ENCODE results near the gene RBM20.
"Not testable (repeated sequence)": the region's sequence is repeated elsewhere in the genome, so short reads cannot be mapped to it uniquely, and the experiment has no call there.

The RBM20 gene

GRCh38 chr10:110643653-110644597 is at the start of gene RBM20:
Gene RBM20, plus strand, starts transcription at chr10:110644336. Its CDS starts 119 bp downstream, at chr10:110644455.
- DNase-seq = peak; percentile 33 to 64

GRCh38 chr10:110597476-110597875 is 46.7 kb upstream of the RBM20 start:
- no peak for DNase-seq

- peak; percentile 22 to 66 for DNase-seq
Observed at GRCh38 chr10:110600487-110601101, 43.5 kb upstream of the RBM20 start.

- no peak for DNase-seq
Observed at GRCh38 chr10:110601581-110601980, 42.6 kb upstream of the RBM20 start.

- no peak for DNase-seq
Observed at GRCh38 chr10:110608087-110608486, 36.0 kb upstream of the RBM20 start.

GRCh38 chr10:110609605-110610004 is 34.5 kb upstream of the RBM20 start:
- DNase-seq = peak; percentile 62 to 66

GRCh38 chr10:110610308-110610774 is 33.8 kb upstream of the RBM20 start:
- DNase-seq = peak; percentile 48 to 54

GRCh38 chr10:110610781-110611180 is 33.4 kb upstream of the RBM20 start:
- not testable (repeated sequence) for DNase-seq

GRCh38 chr10:110612087-110612486 is 32.0 kb upstream of the RBM20 start:
- DNase-seq = no peak

- no peak for DNase-seq
Observed at GRCh38 chr10:110612629-110613028, 31.5 kb upstream of the RBM20 start.

GRCh38 chr10:110613341-110613995 is 30.7 kb upstream of the RBM20 start:
- DNase-seq = no peak

GRCh38 chr10:110613996-110614495 is 30.1 kb upstream of the RBM20 start:
- DNase-seq = no peak

GRCh38 chr10:110615057-110615747 is 28.9 kb upstream of the RBM20 start:
- DNase-seq = no peak

- no peak for DNase-seq
Observed at GRCh38 chr10:110616493-110617033, 27.6 kb upstream of the RBM20 start.

GRCh38 chr10:110617425-110618229 is 26.5 kb upstream of the RBM20 start:
- DNase-seq = peak; percentile 83 to 94

- DNase-seq = no peak
Observed at GRCh38 chr10:110618230-110618610, 25.9 kb upstream of the RBM20 start.

- peak in 1 of 2 experiments; percentile 29 for DNase-seq
Observed at GRCh38 chr10:110619514-110620397, 24.4 kb upstream of the RBM20 start.

- DNase-seq = no peak
Observed at GRCh38 chr10:110620398-110620719, 23.8 kb upstream of the RBM20 start.

GRCh38 chr10:110623316-110623715 is 20.8 kb upstream of the RBM20 start:
- not testable (repeated sequence) for DNase-seq

- DNase-seq = no peak
Observed at GRCh38 chr10:110625356-110625894, 18.7 kb upstream of the RBM20 start.
